H1 (cell line): ENCODE results near the gene CHRNA9. TPM values are rescaled to one million over a fixed set of nuclear protein-coding genes. Genes with fewer than 3 reads are reported as not detected.
A peak's percentile ranks its signal among the peaks of the same experiment; 100 is the strongest.

Experiments used
- polyA plus RNA-seq, 7 experiments: library from polyadenylated mRNA; depleted of rRNA in 3 of 7; stranded (reverse) in 5 of 7; unstranded in 2 of 7; fragments of >200 nt in 5 of 7; fragments of 200-250 nt in 2 of 7; gene quantifications; 1 replicate in 5 of 7; 2 replicates in 1 of 7; 4 replicates in 1 of 7; pipeline versions ENCODE4 v1.2.1 to v1.2.3, GENCODE V29; 2011 to 2013; ENCODE audit warnings: missing spikeins in 2 of 7, mixed read lengths in 2 of 7
- total RNA-seq: library from RNA; stranded (reverse); fragmentation: NEBNext Ultra II Directional; extraction: Animal tissue kit (Norgen Biotek cat#: 25700); gene quantifications from 2 replicates; pipeline ENCODE4 v1.2.1, GENCODE V29; 2021
- TF ChIP-seq, protein P1 (sequence below), 3 experiments: IDR thresholded peaks; 1 replicate in 2 of 3; 2 replicates in 1 of 3; pipeline versions ENCODE4 v1.5.1 to v1.6.1; 2011; ENCODE audit warnings: low read length in 3 of 3, mild to moderate bottlenecking in 3 of 3, inconsistent platforms in 2 of 3, low read depth in 1 of 3, moderate library complexity in 1 of 3; ENCODE audit not compliant: insufficient read depth in 1 of 3; ENCODE audit errors: control extremely low read depth in 1 of 3

Gene CHRNA9
- total and polyA plus RNA-seq, 2 of the 8 experiments (the other 6 are each of a cell fraction or from before 2014, with no cell fraction given), result 1.4 to 3.3 TPM

DNA sequence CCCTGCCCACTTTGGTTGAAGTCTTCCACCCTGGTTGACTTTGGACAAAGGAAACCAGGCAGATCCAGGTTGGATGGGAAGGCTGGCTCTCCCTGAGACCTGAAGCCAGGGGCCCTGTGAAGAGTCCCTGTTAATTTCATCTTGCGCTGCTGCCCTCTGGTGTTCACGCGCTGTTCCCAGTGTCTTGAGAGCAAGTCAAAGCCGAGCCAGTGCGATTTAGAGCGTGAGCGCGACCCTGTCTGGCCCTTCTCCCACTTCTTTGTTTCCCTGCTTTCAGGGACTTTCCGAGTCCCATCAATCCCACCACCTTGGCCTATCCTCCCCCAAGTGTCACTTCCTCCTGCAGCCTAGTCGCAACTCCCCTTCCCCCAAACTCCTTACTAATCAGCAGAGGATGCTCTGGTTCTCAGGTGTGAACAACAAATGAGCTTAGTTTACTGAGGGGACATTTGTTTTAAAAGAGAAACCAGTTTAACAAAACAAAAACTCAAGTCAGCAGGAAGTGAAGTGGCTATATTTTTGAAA, 25.8 kb upstream of the CHRNA9 start (continued):
- TF ChIP-seq, protein P1, sequence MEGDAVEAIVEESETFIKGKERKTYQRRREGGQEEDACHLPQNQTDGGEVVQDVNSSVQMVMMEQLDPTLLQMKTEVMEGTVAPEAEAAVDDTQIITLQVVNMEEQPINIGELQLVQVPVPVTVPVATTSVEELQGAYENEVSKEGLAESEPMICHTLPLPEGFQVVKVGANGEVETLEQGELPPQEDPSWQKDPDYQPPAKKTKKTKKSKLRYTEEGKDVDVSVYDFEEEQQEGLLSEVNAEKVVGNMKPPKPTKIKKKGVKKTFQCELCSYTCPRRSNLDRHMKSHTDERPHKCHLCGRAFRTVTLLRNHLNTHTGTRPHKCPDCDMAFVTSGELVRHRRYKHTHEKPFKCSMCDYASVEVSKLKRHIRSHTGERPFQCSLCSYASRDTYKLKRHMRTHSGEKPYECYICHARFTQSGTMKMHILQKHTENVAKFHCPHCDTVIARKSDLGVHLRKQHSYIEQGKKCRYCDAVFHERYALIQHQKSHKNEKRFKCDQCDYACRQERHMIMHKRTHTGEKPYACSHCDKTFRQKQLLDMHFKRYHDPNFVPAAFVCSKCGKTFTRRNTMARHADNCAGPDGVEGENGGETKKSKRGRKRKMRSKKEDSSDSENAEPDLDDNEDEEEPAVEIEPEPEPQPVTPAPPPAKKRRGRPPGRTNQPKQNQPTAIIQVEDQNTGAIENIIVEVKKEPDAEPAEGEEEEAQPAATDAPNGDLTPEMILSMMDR (IDR thresholded peaks at IDR 0.05; ENCODE audit: control extremely low read depth in 1 of 3, insufficient read depth in 1 of 3, low read depth in 1 of 3, low read length in 3 of 3), result peak; percentile 85 to 96 (median 87)
- TF ChIP-seq, all 59 proteins: peak for 17
